Uterus (tissue), 2 donors: ENCODE results near the gene PLB1.

Source experiments
- CTCF ChIP-seq, 4 experiments: fragments of 200-600 bp in 2 of 4; fragments of 450-650 bp in 2 of 4; sonication (generic) in 2 of 4; IDR thresholded peaks; one replicate each; pipeline ENCODE4 v1.5.1; 2016 to 2019; ENCODE audit warnings: antibody characterized with exemption in 4 of 4, mild to moderate bottlenecking in 2 of 4, moderate library complexity in 1 of 4
- POLR2A ChIP-seq, 2 donors: fragments of 450-650 bp; IDR thresholded peaks; one replicate each; pipeline ENCODE4 v1.6.1; 2016; ENCODE audit warnings: antibody characterized with exemption in 2 of 2, mild to moderate bottlenecking in 1 of 2, moderate library complexity in 1 of 2

- peak in 3 of 4 experiments; percentile 31 to 42 (median 35) for TF ChIP-seq CTCF (IDR thresholded peaks at IDR 0.05)
- TF ChIP-seq POLR2A (IDR thresholded peaks at IDR 0.05), result no peak
Measured at GRCh38 chr2:28663359-28663758, 167.5 kb downstream of the PLB1 start.
